GM21367 (cell line): Measurements from ENCODE around the gene KATNB1.
"Not testable (repeated sequence)": the region's sequence is repeated elsewhere in the genome, so short reads cannot be mapped to it uniquely, and the experiment has no call there.

Source experiments
- ATAC-seq: cut with Tn5 transposase; IDR thresholded peaks from one replicate; pipeline ENCODE4 v1.9.1; 2021; ENCODE audit not compliant: unreplicated experiment

Gene KATNB1

GRCh38 chr16:57770361-57770760 is 34.8 kb downstream of the KATNB1 start:
- ATAC-seq, result no peak

- ATAC-seq, result no peak
Measured at GRCh38 chr16:57771141-57771785, 35.7 kb downstream of the KATNB1 start.

GRCh38 chr16:57773019-57773418 is 37.4 kb downstream of the KATNB1 start:
- no peak for ATAC-seq

GRCh38 chr16:57773655-57774295 is 38.2 kb downstream of the KATNB1 start:
- ATAC-seq, result no peak

- no peak for ATAC-seq
Measured at GRCh38 chr16:57774705-57775285, 39.2 kb downstream of the KATNB1 start.

GRCh38 chr16:57775661-57776469 is 40.3 kb downstream of the KATNB1 start:
- no peak for ATAC-seq

GRCh38 chr16:57778658-57779057 is 43.1 kb downstream of the KATNB1 start:
- ATAC-seq, result no peak

- not testable (repeated sequence) for ATAC-seq
Measured at GRCh38 chr16:57779836-57780235, 44.3 kb downstream of the KATNB1 start.

- ATAC-seq, result no peak
Measured at GRCh38 chr16:57781349-57781740, 45.8 kb downstream of the KATNB1 start.

- no peak for ATAC-seq
Measured at GRCh38 chr16:57781741-57782606, 46.4 kb downstream of the KATNB1 start.

- ATAC-seq, result not testable (repeated sequence)
Measured at GRCh38 chr16:57782607-57783055, 47.1 kb downstream of the KATNB1 start.

- ATAC-seq, result no peak
Measured at GRCh38 chr16:57783116-57783515, 47.5 kb downstream of the KATNB1 start.

GRCh38 chr16:57783883-57784282 is 48.3 kb downstream of the KATNB1 start:
- no peak for ATAC-seq

- ATAC-seq, result no peak
Measured at GRCh38 chr16:57784334-57784733, 48.8 kb downstream of the KATNB1 start.

- ATAC-seq, result no peak
Measured at GRCh38 chr16:57785385-57785784, 49.8 kb downstream of the KATNB1 start.

GRCh38 chr16:57785924-57786323 is 50.4 kb downstream of the KATNB1 start:
- no peak for ATAC-seq

GRCh38 chr16:57786632-57787518 is 51.3 kb downstream of the KATNB1 start:
- ATAC-seq, result no peak

- ATAC-seq, result no peak
Measured at GRCh38 chr16:57787519-57787905, 51.9 kb downstream of the KATNB1 start.

- ATAC-seq, result no peak
Measured at GRCh38 chr16:57788252-57788841, 52.8 kb downstream of the KATNB1 start.
